GM23338 (cell line): ENCODE data around the gene SF3A1. TPM values are rescaled to one million over a fixed set of nuclear protein-coding genes. Genes with fewer than 3 reads are reported as not detected.

Experiments used
- ATAC-seq: fragments of 200-7000 bp; cut with Tn5 transposase; 3 replicates; pipeline ENCODE4 v1.9.1; 2020
- DNase-seq: peaks from one replicate; pipeline ENCODE4 v3.0.0-alpha.2; 2015; ENCODE audit warnings: low spot score
- H2AFZ ChIP-seq: fragments of 200-600 bp; sonication (generic); 2 replicates; pipeline ENCODE4 v1.8.0; 2016; ENCODE audit warnings: antibody characterized with exemption, mild to moderate bottlenecking, moderate library complexity
- H3F3A ChIP-seq: fragments of 200-600 bp; sonication (generic); replicated peaks from 2 replicates; pipeline ENCODE4 v1.8.0; 2017; ENCODE audit warnings: antibody characterized with exemption, mixed run types, low read depth
- H3K27ac ChIP-seq: fragments of 200-600 bp; sonication (generic); 2 replicates; pipeline ENCODE4 v1.6.1; 2016; ENCODE audit warnings: low read depth
- H3K27me3 ChIP-seq: fragments of 200-600 bp; sonication (generic); 2 replicates; pipeline ENCODE4 v1.8.0; 2016; ENCODE audit warnings: mild to moderate bottlenecking, mixed run types, moderate library complexity; ENCODE audit not compliant: insufficient read depth
- H3K36me3 ChIP-seq: fragments of 200-600 bp; sonication (generic); 2 replicates; pipeline ENCODE4 v1.8.0; 2016; ENCODE audit warnings: mild to moderate bottlenecking; ENCODE audit not compliant: insufficient read depth
- H3K4me1 ChIP-seq: fragments of 200-600 bp; sonication (generic); 2 replicates; pipeline ENCODE4 v1.8.0; 2016; ENCODE audit warnings: mild to moderate bottlenecking, moderate library complexity; ENCODE audit not compliant: insufficient read depth
- H3K4me2 ChIP-seq: fragments of 200-600 bp; sonication (generic); 2 replicates; pipeline ENCODE4 v1.7.1; 2017; ENCODE audit warnings: mixed run types
- H3K4me3 ChIP-seq: fragments of 200-600 bp; sonication (generic); 2 replicates; pipeline ENCODE4 v1.6.1; 2016; ENCODE audit warnings: mixed run types
- H3K79me2 ChIP-seq: fragments of 200-600 bp; sonication (generic); replicated peaks from 2 replicates; pipeline ENCODE4 v1.8.0; 2017; ENCODE audit warnings: mild to moderate bottlenecking; ENCODE audit not compliant: insufficient read depth
- H3K9me2 ChIP-seq: fragments of 200-600 bp; sonication (generic); 2 replicates; pipeline ENCODE4 v1.8.0; 2017; ENCODE audit not compliant: insufficient read depth
- H4K20me1 ChIP-seq: fragments of 200-600 bp; sonication (generic); replicated peaks from 2 replicates; pipeline ENCODE4 v1.8.0; 2017; ENCODE audit warnings: mild to moderate bottlenecking; ENCODE audit not compliant: insufficient read depth
- H3K27ac Mint-ChIP-seq: 2 replicates; pipeline ENCODE4 v1.8.0; 2020; ENCODE audit warnings: inconsistent platforms, mild to moderate bottlenecking, moderate library complexity, mixed read lengths
- H3K27me3 Mint-ChIP-seq: 3 replicates; pipeline ENCODE4 v1.8.0; 2022; ENCODE audit warnings: low read depth, mild to moderate bottlenecking, moderate library complexity, mixed read lengths, inconsistent platforms; ENCODE audit not compliant: insufficient read depth, poor library complexity
- H3K36me3 Mint-ChIP-seq: 3 replicates; pipeline ENCODE4 v1.8.0; 2021; ENCODE audit warnings: low read depth, mild to moderate bottlenecking, inconsistent platforms, moderate library complexity, mixed read lengths
- H3K4me1 Mint-ChIP-seq: 3 replicates; pipeline ENCODE4 v1.8.0; 2020; ENCODE audit warnings: mild to moderate bottlenecking, inconsistent platforms, mixed read lengths
- H3K4me3 Mint-ChIP-seq: 3 replicates; pipeline ENCODE4 v1.8.0; 2021; ENCODE audit warnings: moderate library complexity, mild to moderate bottlenecking, inconsistent platforms, mixed read lengths
- H3K9me3 Mint-ChIP-seq: 3 replicates; pipeline ENCODE4 v1.8.0; 2020; ENCODE audit warnings: moderate library complexity, mild to moderate bottlenecking, inconsistent platforms, mixed read lengths
- ETS1 ChIP-seq: IDR thresholded peaks from 2 replicates; pipeline ENCODE4 v1.6.1; 2016; ENCODE audit warnings: antibody characterized with exemption
- EZH2 ChIP-seq: fragments of 200-600 bp; sonication (generic); IDR thresholded peaks from one replicate; pipeline ENCODE4 v1.8.0; 2017; ENCODE audit warnings: antibody characterized with exemption, mild to moderate bottlenecking, low read depth; ENCODE audit not compliant: unreplicated experiment
- NANOG ChIP-seq: IDR thresholded peaks from 2 replicates; pipeline ENCODE4 v1.6.1; 2016; ENCODE audit warnings: antibody characterized with exemption, borderline replicate concordance
- ZNF114 ChIP-seq: fragments of 250-450 bp; sonication (Bioruptor Pico); IDR thresholded peaks from 2 replicates; pipeline ENCODE4 v1.5.0; 2020; ENCODE audit warnings: mild to moderate bottlenecking, moderate library complexity
- polyA plus RNA-seq: library from polyadenylated mRNA; unstranded; fragments of >200 nt; fragmentation: Nextera tagmentation; extraction: Ambion mirVana; gene quantifications from 2 replicates; pipeline ENCODE4 v1.2.1, GENCODE V29; 2016
- total RNA-seq: library from RNA; depleted of rRNA; stranded (reverse); fragments of >200 nt; shearing (Covaris generic); gene quantifications from 2 replicates; pipeline ENCODE4 v1.2.3, GENCODE V29; 2014
- TF ChIP-seq, protein P1 (sequence below): fragments of 250-450 bp; sonication (Bioruptor Pico); IDR thresholded peaks from 2 replicates; pipeline ENCODE4 v1.5.0; 2020; ENCODE audit warnings: mild to moderate bottlenecking, moderate library complexity

SF3A1 gene
- total and polyA plus RNA-seq, 2 experiments from 2014 or later = 107 to 108 TPM

GRCh38 chr22:30332994-30333706 is 23.5 kb downstream of the SF3A1 start:
- Histone ChIP-seq H3K36me3 (peaks cover 29% of the 10 kb centered on the region), H3F3A (peaks cover 5% of the 10 kb centered on the region; the same call in 1 of the 2 replicates), H2AFZ (no peak overlapping the region), H3K79me2 (no peaks in the 10 kb centered on the region), H3K27me3 (no peaks in the 10 kb centered on the region), H3K4me2 (no peak overlapping the region), H3K4me3 (no peak overlapping the region), H4K20me1 (peaks cover 13% of the 10 kb centered on the region; the same call in 1 of the 2 replicates), H3K9me2 (no peaks in the 10 kb centered on the region), H3K27ac (no peak overlapping the region), H3K4me1 (no peaks in the 10 kb centered on the region)
- no peak overlapping the region for H3K4me3 Mint-ChIP-seq
- H3K36me3 Mint-ChIP-seq = peaks cover 73% of the 10 kb centered on the region
- no peaks in the 10 kb centered on the region for H3K4me1 Mint-ChIP-seq
- ATAC-seq (no peak), DNase-seq (no peak)
- peaks cover under 1% of the 10 kb centered on the region for H3K27me3 Mint-ChIP-seq
- no peaks in the 10 kb centered on the region for H3K9me3 Mint-ChIP-seq
- no peak overlapping the region for H3K27ac Mint-ChIP-seq
- TF ChIP-seq, protein P1, sequence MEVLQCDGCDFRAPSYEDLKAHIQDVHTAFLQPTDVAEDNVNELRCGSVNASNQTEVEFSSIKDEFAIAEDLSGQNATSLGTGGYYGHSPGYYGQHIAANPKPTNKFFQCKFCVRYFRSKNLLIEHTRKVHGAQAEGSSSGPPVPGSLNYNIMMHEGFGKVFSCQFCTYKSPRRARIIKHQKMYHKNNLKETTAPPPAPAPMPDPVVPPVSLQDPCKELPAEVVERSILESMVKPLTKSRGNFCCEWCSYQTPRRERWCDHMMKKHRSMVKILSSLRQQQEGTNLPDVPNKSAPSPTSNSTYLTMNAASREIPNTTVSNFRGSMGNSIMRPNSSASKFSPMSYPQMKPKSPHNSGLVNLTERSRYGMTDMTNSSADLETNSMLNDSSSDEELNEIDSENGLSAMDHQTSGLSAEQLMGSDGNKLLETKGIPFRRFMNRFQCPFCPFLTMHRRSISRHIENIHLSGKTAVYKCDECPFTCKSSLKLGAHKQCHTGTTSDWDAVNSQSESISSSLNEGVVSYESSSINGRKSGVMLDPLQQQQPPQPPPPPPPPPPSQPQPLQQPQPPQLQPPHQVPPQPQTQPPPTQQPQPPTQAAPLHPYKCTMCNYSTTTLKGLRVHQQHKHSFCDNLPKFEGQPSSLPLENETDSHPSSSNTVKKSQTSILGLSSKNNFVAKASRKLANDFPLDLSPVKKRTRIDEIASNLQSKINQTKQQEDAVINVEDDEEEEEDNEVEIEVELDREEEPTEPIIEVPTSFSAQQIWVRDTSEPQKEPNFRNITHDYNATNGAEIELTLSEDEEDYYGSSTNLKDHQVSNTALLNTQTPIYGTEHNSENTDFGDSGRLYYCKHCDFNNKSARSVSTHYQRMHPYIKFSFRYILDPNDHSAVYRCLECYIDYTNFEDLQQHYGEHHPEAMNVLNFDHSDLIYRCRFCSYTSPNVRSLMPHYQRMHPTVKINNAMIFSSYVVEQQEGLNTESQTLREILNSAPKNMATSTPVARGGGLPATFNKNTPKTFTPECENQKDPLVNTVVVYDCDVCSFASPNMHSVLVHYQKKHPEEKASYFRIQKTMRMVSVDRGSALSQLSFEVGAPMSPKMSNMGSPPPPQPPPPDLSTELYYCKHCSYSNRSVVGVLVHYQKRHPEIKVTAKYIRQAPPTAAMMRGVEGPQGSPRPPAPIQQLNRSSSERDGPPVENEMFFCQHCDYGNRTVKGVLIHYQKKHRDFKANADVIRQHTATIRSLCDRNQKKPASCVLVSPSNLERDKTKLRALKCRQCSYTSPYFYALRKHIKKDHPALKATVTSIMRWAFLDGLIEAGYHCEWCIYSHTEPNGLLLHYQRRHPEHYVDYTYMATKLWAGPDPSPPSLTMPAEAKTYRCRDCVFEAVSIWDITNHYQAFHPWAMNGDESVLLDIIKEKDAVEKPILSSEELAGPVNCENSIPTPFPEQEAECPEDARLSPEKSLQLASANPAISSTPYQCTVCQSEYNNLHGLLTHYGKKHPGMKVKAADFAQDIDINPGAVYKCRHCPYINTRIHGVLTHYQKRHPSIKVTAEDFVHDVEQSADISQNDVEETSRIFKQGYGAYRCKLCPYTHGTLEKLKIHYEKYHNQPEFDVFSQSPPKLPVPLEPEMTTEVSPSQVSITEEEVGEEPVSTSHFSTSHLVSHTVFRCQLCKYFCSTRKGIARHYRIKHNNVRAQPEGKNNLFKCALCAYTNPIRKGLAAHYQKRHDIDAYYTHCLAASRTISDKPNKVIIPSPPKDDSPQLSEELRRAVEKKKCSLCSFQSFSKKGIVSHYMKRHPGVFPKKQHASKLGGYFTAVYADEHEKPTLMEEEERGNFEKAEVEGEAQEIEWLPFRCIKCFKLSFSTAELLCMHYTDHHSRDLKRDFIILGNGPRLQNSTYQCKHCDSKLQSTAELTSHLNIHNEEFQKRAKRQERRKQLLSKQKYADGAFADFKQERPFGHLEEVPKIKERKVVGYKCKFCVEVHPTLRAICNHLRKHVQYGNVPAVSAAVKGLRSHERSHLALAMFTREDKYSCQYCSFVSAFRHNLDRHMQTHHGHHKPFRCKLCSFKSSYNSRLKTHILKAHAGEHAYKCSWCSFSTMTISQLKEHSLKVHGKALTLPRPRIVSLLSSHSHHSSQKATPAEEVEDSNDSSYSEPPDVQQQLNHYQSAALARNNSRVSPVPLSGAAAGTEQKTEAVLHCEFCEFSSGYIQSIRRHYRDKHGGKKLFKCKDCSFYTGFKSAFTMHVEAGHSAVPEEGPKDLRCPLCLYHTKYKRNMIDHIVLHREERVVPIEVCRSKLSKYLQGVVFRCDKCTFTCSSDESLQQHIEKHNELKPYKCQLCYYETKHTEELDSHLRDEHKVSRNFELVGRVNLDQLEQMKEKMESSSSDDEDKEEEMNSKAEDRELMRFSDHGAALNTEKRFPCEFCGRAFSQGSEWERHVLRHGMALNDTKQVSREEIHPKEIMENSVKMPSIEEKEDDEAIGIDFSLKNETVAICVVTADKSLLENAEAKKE = no peak
- TF ChIP-seq NANOG (no peak), EZH2 (no peak), ETS1 (no peak), ZNF114 (CRISPR knock-in tag) (no peak)
